ENCODE measurements around the gene TTBK2. TPM values are rescaled to one million over a fixed set of nuclear protein-coding genes. Genes with fewer than 3 reads are reported as not detected.

The TTBK2 gene
- total and polyA plus RNA-seq, 9 donors, result 5.2 to 28.7 (median 20.2) TPM

DNA sequence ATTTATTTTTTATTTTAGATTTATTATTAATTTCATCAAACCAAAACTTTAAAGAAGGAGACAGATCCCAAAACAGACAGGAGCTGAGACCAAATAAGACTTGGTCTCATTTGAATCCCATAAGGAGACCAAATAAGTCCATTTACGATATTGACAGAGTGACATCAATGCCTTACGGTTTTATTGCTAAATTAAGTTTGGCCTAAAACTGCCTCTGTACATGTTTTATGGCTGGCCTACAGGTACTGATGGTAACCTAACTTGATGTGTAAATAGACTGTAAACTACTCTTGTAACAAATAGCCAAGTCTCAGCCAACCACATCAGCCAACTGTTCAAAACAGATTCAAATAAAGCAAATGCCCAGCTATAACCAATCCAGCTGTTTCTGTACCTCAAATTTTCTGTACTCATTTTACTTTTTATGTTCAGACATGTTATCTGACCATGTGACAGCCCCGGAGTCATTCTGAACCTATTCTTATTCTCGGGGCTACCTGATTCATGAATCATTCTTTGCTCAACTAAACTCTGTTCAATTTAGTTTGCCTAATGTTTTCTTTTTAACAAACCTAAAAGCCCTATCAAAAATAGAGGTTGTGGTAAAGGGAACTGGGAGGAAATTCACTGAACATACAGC lies 94.2 kb downstream of the TTBK2 start:
- TF ChIP-seq POLR2A (IDR thresholded peaks at IDR 0.05) (no peak), EP300 (IDR thresholded peaks at IDR 0.05) (no peak)
- TF ChIP-seq, protein P1, sequence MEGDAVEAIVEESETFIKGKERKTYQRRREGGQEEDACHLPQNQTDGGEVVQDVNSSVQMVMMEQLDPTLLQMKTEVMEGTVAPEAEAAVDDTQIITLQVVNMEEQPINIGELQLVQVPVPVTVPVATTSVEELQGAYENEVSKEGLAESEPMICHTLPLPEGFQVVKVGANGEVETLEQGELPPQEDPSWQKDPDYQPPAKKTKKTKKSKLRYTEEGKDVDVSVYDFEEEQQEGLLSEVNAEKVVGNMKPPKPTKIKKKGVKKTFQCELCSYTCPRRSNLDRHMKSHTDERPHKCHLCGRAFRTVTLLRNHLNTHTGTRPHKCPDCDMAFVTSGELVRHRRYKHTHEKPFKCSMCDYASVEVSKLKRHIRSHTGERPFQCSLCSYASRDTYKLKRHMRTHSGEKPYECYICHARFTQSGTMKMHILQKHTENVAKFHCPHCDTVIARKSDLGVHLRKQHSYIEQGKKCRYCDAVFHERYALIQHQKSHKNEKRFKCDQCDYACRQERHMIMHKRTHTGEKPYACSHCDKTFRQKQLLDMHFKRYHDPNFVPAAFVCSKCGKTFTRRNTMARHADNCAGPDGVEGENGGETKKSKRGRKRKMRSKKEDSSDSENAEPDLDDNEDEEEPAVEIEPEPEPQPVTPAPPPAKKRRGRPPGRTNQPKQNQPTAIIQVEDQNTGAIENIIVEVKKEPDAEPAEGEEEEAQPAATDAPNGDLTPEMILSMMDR (IDR thresholded peaks at IDR 0.05), result no peak
- Histone ChIP-seq H3K9me3 (no peaks in the 10 kb centered on the region), H3K4me1 (ENCODE audit: insufficient read depth) (no peaks in the 10 kb centered on the region), H3K27me3 (no peaks in the 10 kb centered on the region), H3K27ac (no peak overlapping the region), H3K36me3 (no peaks in the 10 kb centered on the region), H3K4me3 (no peak overlapping the region)
- intact Hi-C loops (cut with DNase I), result no loop called here
- no peak for DNase-seq
- WGBS, 3 donors, result 93 to 96% (median 94%) methylated on average over 4 of the region's 4 CpGs

DNA sequence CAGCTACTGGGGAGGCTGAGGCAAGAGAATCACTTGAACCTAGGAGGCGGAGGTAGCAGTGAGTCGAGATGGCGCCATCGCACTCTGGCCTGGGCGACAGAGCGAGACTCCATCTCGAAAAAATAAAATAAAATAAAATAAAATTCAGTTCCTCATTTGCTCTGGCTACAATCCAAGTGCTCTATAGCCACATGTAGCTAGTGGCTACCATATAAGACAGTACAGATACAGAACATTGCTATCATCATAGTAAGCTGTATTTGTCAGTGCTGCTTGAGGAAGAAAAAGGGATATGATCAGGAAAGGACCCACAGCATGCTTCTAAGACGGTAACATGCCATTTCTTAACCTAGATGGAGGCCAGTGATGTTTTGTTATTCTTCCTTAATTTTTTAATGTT lies 95.0 kb downstream of the TTBK2 start:
- H3K9me3 ChIP-seq, result no peaks in the 10 kb centered on the region
- TF ChIP-seq, protein P1 (IDR thresholded peaks at IDR 0.05), result no peak
- no peak for TF ChIP-seq POLR2A (IDR thresholded peaks at IDR 0.05)
- no peak for TF ChIP-seq EP300 (IDR thresholded peaks at IDR 0.05)
- H3K27ac ChIP-seq, result no peak overlapping the region
- no peak overlapping the region for H3K4me3 ChIP-seq
- no peaks in the 10 kb centered on the region for H3K4me1 ChIP-seq (ENCODE audit: insufficient read depth)
- no peak for DNase-seq
- no peaks in the 10 kb centered on the region for H3K36me3 ChIP-seq
- intact Hi-C loops (cut with DNase I), result no loop called here
- 97 to 98% (median 97%) methylated on average over 8 of the region's 8 CpGs for WGBS, 3 donors
- no peaks in the 10 kb centered on the region for H3K27me3 ChIP-seq

DNA sequence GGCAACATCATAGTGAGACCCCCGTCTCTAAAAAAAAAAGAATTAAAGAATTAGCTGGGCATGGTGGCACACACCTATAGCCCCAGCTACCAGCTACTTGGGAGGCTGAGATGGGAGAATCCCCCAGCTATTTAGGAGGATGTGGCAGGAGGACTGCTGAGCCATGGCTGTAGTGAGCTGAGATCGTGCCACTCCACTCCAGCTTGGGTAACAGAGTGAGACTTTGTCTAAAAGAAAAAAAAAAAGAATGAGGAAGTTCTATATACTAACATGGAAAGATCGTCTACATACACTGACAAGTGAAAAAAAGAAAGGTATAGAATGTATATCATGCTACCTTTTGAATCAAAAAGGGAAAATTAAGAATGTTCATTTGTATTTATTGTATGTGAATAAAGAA lies 99.8 kb downstream of the TTBK2 start:
- intact Hi-C loops (cut with DNase I), result no loop called here
- WGBS, 3 donors, result 89 to 95% (median 91%) methylated on average over 3 of the region's 3 CpGs
- Histone ChIP-seq H3K4me1 (ENCODE audit: insufficient read depth) (peaks cover 1% of the 10 kb centered on the region), H3K27ac (no peak overlapping the region), H3K36me3 (no peaks in the 10 kb centered on the region), H3K27me3 (no peaks in the 10 kb centered on the region), H3K4me3 (no peak overlapping the region), H3K9me3 (no peaks in the 10 kb centered on the region)
- DNase-seq, result no peak
- TF ChIP-seq POLR2A (IDR thresholded peaks at IDR 0.05), result no peak
- TF ChIP-seq, protein P1 (IDR thresholded peaks at IDR 0.05), result no peak
- TF ChIP-seq EP300 (IDR thresholded peaks at IDR 0.05), result no peak

DNA sequence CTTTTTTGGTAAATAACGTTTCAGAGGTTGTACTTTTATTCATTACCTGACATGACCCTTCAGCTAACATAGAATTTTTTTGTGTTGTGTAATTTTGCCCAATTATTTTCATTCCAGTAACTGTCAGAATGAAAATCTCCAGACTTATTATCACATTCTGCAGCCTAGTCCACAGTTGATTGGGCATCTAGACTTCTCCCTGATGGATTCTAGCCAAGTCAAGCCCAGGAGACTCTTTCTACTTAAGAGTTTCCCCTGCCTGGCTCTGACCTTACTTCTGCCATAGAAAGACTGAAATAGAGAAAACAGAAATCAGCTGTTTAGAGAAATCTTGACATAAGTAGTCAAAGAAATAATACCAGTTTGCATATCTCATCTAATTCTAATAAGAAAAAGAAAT lies 100.8 kb downstream of the TTBK2 start:
- Histone ChIP-seq H3K36me3 (no peaks in the 10 kb centered on the region), H3K9me3 (no peaks in the 10 kb centered on the region), H3K27me3 (no peaks in the 10 kb centered on the region), H3K4me3 (no peak overlapping the region), H3K4me1 (ENCODE audit: insufficient read depth) (peaks cover 1% of the 10 kb centered on the region), H3K27ac (no peak overlapping the region)
- WGBS, 3 donors, result 24 to 32% (median 25%) methylated on average over 1 of the region's 1 CpG
- TF ChIP-seq POLR2A (IDR thresholded peaks at IDR 0.05) (no peak), EP300 (IDR thresholded peaks at IDR 0.05) (no peak)
- TF ChIP-seq, protein P1 (IDR thresholded peaks at IDR 0.05), result no peak
- intact Hi-C loops (cut with DNase I), result no loop called here
- no peak for DNase-seq
